Measurements from ENCODE around the gene WNT3. TPM values are rescaled to one million over a fixed set of nuclear protein-coding genes. Genes with fewer than 3 reads are reported as not detected.

WNT3 gene
- total RNA-seq, 1 experiment from 2014 or later, result 5.5 TPM

DNA sequence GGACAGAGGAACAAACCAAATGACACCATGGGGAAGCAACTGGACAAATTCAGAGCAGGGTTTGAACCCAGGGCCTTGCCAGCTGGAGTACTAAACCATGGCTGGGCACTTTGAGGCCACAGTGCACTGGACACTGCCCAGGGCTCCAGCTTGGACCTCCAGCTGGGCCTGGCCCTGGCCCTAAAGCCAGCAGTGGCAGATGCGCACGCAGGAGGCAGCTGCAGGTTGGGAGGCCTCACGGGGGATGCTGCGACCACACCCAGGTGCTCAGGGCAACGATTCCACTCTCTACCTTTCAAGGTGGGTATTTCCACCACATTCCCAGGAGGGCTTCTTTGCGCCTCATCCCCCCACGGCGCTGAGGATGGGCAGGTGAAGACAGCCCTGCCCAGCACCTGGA lies 28.9 kb downstream of the WNT3 start:
- ChIA-PET RAD21 (ENCODE audit: low non-redundant PET in 1 of 2, low total read pairs in 2 of 2, uncharacterized antibody in 2 of 2, unreplicated experiment in 2 of 2) (no interaction called here), POLR2A (no interaction called here), CTCF (no interaction called here)
- Histone ChIP-seq H3K9me3 (ENCODE audit: control insufficient read depth in 1 of 2, insufficient read depth in 1 of 2, low read depth in 1 of 2, low read length in 2 of 2) (peaks cover 3 to 10% of the 10 kb centered on the region in 2 experiments; a peak in 2 of 4 replicates), H3K4me1 (ENCODE audit: control insufficient read depth in 1 of 2, insufficient read depth in 2 of 2, low read length in 2 of 2) (peaks cover 5 to 10% of the 10 kb centered on the region in 2 experiments; a peak in 3 of 4 replicates), H3K9me2 (ENCODE audit: insufficient read depth) (no peaks in the 10 kb centered on the region), H3K27ac (ENCODE audit: low read depth, low read length) (no peak overlapping the region), H3K4me2 (ENCODE audit: low read length) (no peak overlapping the region), H3K9ac (ENCODE audit: low read length) (no peak overlapping the region), H2AFZ (ENCODE audit: low read depth, low read length, poor library complexity, severe bottlenecking) (no peak overlapping the region), H4K20me1 (ENCODE audit: insufficient read depth) (no peaks in the 10 kb centered on the region), H3K36me3 (ENCODE audit: control insufficient read depth in 1 of 2, insufficient read depth in 2 of 2, low read length in 2 of 2) (no peaks in the 10 kb centered on the region), H3K79me2 (ENCODE audit: insufficient read depth, low read length) (no peaks in the 10 kb centered on the region), H3K4me3 (replicated peaks in 1 of 2; ENCODE audit: low read depth in 1 of 2, low read length in 2 of 2) (no peak overlapping the region), H3K27me3 (ENCODE audit: insufficient read depth, low read length) (no peaks in the 10 kb centered on the region)
- no TSS peak for BruUV-seq (replicated peaks)
- DNase-seq (ENCODE audit: low read depth, low spot score), result no peak
- no peak for ATAC-seq
- TF ChIP-seq ZBTB33 (IDR thresholded peaks at IDR 0.05; ENCODE audit: extremely low read depth, insufficient replicate concordance, low read length) (no peak), POLR2AphosphoS5 (IDR thresholded peaks at IDR 0.05; ENCODE audit: low read depth, low read length) (no peak), ELF1 (IDR thresholded peaks at IDR 0.05; ENCODE audit: borderline replicate concordance, low read depth) (no peak)
- intact Hi-C loops (cut with micrococcal nuclease), result loop anchor here (10.0 kb wide), 1 partner anchor 135 kb away; the partner anchor contains the start of gene GOSR2

DNA sequence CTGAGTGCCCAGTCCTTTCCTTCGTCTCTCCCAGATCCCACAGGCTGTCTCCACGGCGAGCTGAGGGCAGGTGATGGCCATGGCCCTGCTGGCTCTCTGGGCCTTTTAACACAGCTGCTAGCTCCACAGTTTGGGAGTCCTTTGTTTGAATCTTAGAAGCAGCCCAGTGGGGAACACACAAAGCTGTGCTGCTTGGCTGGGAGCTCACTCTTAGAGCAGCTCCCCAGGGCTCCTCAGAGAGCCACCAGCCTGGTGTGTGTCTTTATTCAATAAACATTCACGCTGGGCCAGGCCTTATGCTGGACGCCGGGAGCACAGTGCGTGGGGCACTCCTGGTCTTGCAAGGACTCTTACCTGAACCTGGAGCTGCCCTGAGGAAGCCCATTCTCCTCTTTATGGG lies 29.7 kb downstream of the WNT3 start:
- Histone ChIP-seq H3K79me2 (ENCODE audit: insufficient read depth, low read length) (no peaks in the 10 kb centered on the region), H3K36me3 (ENCODE audit: control insufficient read depth in 1 of 2, insufficient read depth in 2 of 2, low read length in 2 of 2) (no peaks in the 10 kb centered on the region), H3K27me3 (ENCODE audit: insufficient read depth, low read length) (no peaks in the 10 kb centered on the region), H3K27ac (ENCODE audit: low read depth, low read length) (no peak overlapping the region), H3K4me1 (ENCODE audit: control insufficient read depth in 1 of 2, insufficient read depth in 2 of 2, low read length in 2 of 2) (peaks cover 0 to 2% of the 10 kb centered on the region in 2 experiments; a peak in 1 of 4 replicates), H3K9me2 (ENCODE audit: insufficient read depth) (no peaks in the 10 kb centered on the region), H3K9ac (ENCODE audit: low read length) (no peak overlapping the region), H3K4me3 (replicated peaks in 1 of 2; ENCODE audit: low read depth in 1 of 2, low read length in 2 of 2) (no peak overlapping the region), H2AFZ (ENCODE audit: low read depth, low read length, poor library complexity, severe bottlenecking) (no peak overlapping the region), H3K4me2 (ENCODE audit: low read length) (no peak overlapping the region), H4K20me1 (ENCODE audit: insufficient read depth) (no peaks in the 10 kb centered on the region), H3K9me3 (ENCODE audit: control insufficient read depth in 1 of 2, insufficient read depth in 1 of 2, low read depth in 1 of 2, low read length in 2 of 2) (peaks cover 3 to 10% of the 10 kb centered on the region in 2 experiments; a peak in 2 of 4 replicates)
- ChIA-PET POLR2A (no interaction called here), RAD21 (ENCODE audit: low non-redundant PET in 1 of 2, low total read pairs in 2 of 2, uncharacterized antibody in 2 of 2, unreplicated experiment in 2 of 2) (no interaction called here), CTCF (interaction anchor here (1.4 kb wide), 1 partner anchor 9 kb away, joined by 3 read pairs; no protein-coding TSS in a partner anchor)
- ATAC-seq, result no peak
- DNase-seq (ENCODE audit: low read depth, low spot score), result no peak
- BruUV-seq (replicated peaks), result no TSS peak
- TF ChIP-seq TCF7L2 (IDR thresholded peaks at IDR 0.05; ENCODE audit: borderline replicate concordance, extremely low read depth, insufficient read depth, insufficient read length) (no peak), CEBPB (IDR thresholded peaks at IDR 0.05; ENCODE audit: low read depth) (no peak), JUND (IDR thresholded peaks at IDR 0.05) (no peak), ZNF274 (IDR thresholded peaks at IDR 0.05; ENCODE audit: low read depth, low read length) (no peak), MAX (IDR thresholded peaks at IDR 0.05) (no peak), SIN3A (IDR thresholded peaks at IDR 0.05; ENCODE audit: low read depth) (no peak), RAD21 (IDR thresholded peaks at IDR 0.05; ENCODE audit: low read depth) (no peak), FOSL1 (IDR thresholded peaks at IDR 0.05; ENCODE audit: low read depth) (no peak)
- TF ChIP-seq, protein P1, sequence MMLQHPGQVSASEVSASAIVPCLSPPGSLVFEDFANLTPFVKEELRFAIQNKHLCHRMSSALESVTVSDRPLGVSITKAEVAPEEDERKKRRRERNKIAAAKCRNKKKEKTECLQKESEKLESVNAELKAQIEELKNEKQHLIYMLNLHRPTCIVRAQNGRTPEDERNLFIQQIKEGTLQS (IDR thresholded peaks at IDR 0.05), result no peak
- intact Hi-C loops (cut with micrococcal nuclease), result loop anchor here (10.0 kb wide), 1 partner anchor 136 kb away; the partner anchor contains the start of gene GOSR2

Measured in HCT116 (cell line).